Right lobe of liver (tissue), 4 donors: ENCODE results near the gene FCGR3A.
"Not testable (repeated sequence)": the region's sequence is repeated elsewhere in the genome, so short reads cannot be mapped to it uniquely, and the experiment has no call there.

Source experiments
- CTCF ChIP-seq, 4 donors: fragments of 200-600 bp in 3 of 4; fragments of 450-650 bp in 1 of 4; IDR thresholded peaks; one replicate each; pipeline versions ENCODE4 v1.5.1 to v1.8.0; 2016 to 2022; ENCODE audit warnings: antibody characterized with exemption in 4 of 4, mild to moderate bottlenecking in 2 of 4
- POLR2A ChIP-seq: fragments of 450-650 bp; IDR thresholded peaks from one replicate; pipeline ENCODE4 v1.6.1; 2017; ENCODE audit warnings: antibody characterized with exemption, mild to moderate bottlenecking
- donor health status: DM: no; HTN: no; CAD: no.
- donor health status: DM: no; HTN: no; CAD: no.
- donor health status: DM: no; HTN: yes; CAD: no.

DNA sequence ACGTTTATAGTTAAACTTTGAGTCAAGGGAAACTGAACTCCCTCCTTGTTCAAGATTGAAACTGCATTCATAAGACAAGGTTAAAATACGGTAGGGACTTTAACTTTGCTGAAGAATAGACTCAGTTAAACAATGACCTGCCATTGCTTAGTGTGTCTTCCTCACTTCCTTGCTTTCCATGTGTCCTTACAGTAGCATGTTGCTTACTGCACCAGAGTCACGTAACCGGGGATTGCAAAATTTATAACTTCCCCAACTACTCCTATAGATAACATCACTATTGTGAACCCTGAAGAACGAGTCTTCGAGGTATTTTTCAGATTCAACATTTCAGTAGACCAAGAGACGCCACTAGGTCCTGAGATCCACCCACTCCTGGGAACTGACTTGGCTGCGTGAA, 22.1 kb upstream of the FCGR3A start:
- not testable (repeated sequence) for TF ChIP-seq POLR2A; CTCF (IDR thresholded peaks at IDR 0.05)
